Liver (tissue), 9 donors: ENCODE measurements around the gene DEPDC5. TPM values are rescaled to one million over a fixed set of nuclear protein-coding genes. Genes with fewer than 3 reads are reported as not detected.

Experiments
- DNase-seq: peaks from one replicate; pipeline ENCODE4 v3.0.0-alpha.2; 2017; ENCODE audit warnings: low spot score
- H3K27ac ChIP-seq, 2 donors: one replicate each; pipeline ENCODE4 v1.7.0; 2013; ENCODE audit warnings: inconsistent platforms in 2 of 2, low read length in 2 of 2, control low read depth in 1 of 2, low read depth in 1 of 2, mild to moderate bottlenecking in 1 of 2
- H3K27me3 ChIP-seq, 4 donors: one replicate each; pipeline versions ENCODE4 v1.6.1 to v1.7.0; 2013; ENCODE audit warnings: low read length in 3 of 4, inconsistent platforms in 1 of 4, mild to moderate bottlenecking in 1 of 4, moderate library complexity in 1 of 4; ENCODE audit not compliant: control insufficient read depth in 4 of 4, insufficient read depth in 4 of 4
- H3K36me3 ChIP-seq, 4 donors: one replicate each; pipeline versions ENCODE4 v1.6.1 to v1.7.0; 2013; ENCODE audit warnings: low read length in 3 of 4, mild to moderate bottlenecking in 3 of 4, low read depth in 1 of 4, moderate library complexity in 1 of 4; ENCODE audit not compliant: control insufficient read depth in 4 of 4, insufficient read depth in 3 of 4
- H3K4me1 ChIP-seq, 4 donors: one replicate each; pipeline versions ENCODE4 v1.6.1 to v1.7.0; 2013; ENCODE audit warnings: low read length in 3 of 4, mild to moderate bottlenecking in 3 of 4, moderate library complexity in 1 of 4; ENCODE audit not compliant: control insufficient read depth in 4 of 4, insufficient read depth in 4 of 4
- H3K4me3 ChIP-seq, 3 donors: one replicate each; pipeline versions ENCODE4 v1.6.1 to v1.7.0; 2013; ENCODE audit warnings: low read length in 3 of 3, control low read depth in 1 of 3, low read depth in 1 of 3, mild to moderate bottlenecking in 1 of 3
- H3K9ac ChIP-seq, 2 donors: one replicate each; pipeline ENCODE4 v1.7.0; 2013; ENCODE audit warnings: low read length in 2 of 2, mild to moderate bottlenecking in 2 of 2, moderate library complexity in 2 of 2, control low read depth in 1 of 2, low read depth in 1 of 2
- H3K9me3 ChIP-seq, 4 donors: one replicate each; pipeline versions ENCODE4 v1.6.1 to v1.7.0; 2013; ENCODE audit warnings: low read length in 3 of 4; ENCODE audit not compliant: control insufficient read depth in 4 of 4
- FOXA1 ChIP-seq: IDR thresholded peaks from 2 replicates; pipeline ENCODE4 v1.6.1; 2016; ENCODE audit warnings: antibody characterized with exemption
- FOXA2 ChIP-seq: IDR thresholded peaks from 2 replicates; pipeline ENCODE4 v1.6.1; 2016; ENCODE audit warnings: antibody characterized with exemption
- GABPA ChIP-seq, 2 donors: IDR thresholded peaks in 1 of 2; conservative IDR thresholded peaks in 1 of 2; 2 replicates each; pipeline ENCODE4 v1.6.1; 2016; ENCODE audit warnings: antibody characterized with exemption in 2 of 2, mild to moderate bottlenecking in 1 of 2, moderate library complexity in 1 of 2
- HNF4A ChIP-seq, 2 donors: conservative IDR thresholded peaks; 2 replicates each; pipeline ENCODE4 v1.6.1; 2016; ENCODE audit warnings: antibody characterized with exemption in 2 of 2, mild to moderate bottlenecking in 2 of 2
- HNF4G ChIP-seq: IDR thresholded peaks from 2 replicates; pipeline ENCODE4 v1.6.1; 2016; ENCODE audit warnings: antibody characterized with exemption
- JUND ChIP-seq, 2 donors: IDR thresholded peaks; 2 replicates each; pipeline ENCODE4 v1.6.1; 2016; ENCODE audit warnings: antibody characterized with exemption in 2 of 2
- NR2F2 ChIP-seq: IDR thresholded peaks from 2 replicates; pipeline ENCODE4 v1.6.1; 2016; ENCODE audit warnings: antibody characterized with exemption
- RAD21 ChIP-seq, 2 donors: IDR thresholded peaks; 2 replicates each; pipeline ENCODE4 v1.6.1; 2016; ENCODE audit warnings: antibody characterized with exemption in 2 of 2, mild to moderate bottlenecking in 2 of 2
- RXRA ChIP-seq, 2 donors: IDR thresholded peaks; 2 replicates each; pipeline ENCODE4 v1.6.1; 2017 to 2018; ENCODE audit warnings: antibody characterized with exemption in 2 of 2, mild to moderate bottlenecking in 1 of 2
- SP1 ChIP-seq: IDR thresholded peaks from 2 replicates; pipeline ENCODE4 v1.6.1; 2018; ENCODE audit warnings: antibody characterized with exemption, mild to moderate bottlenecking
- TAF1 ChIP-seq: conservative IDR thresholded peaks from 2 replicates; pipeline ENCODE4 v1.6.1; 2016; ENCODE audit warnings: antibody characterized with exemption, mild to moderate bottlenecking
- YY1 ChIP-seq: IDR thresholded peaks from 2 replicates; pipeline ENCODE4 v1.6.1; 2016; ENCODE audit warnings: antibody characterized with exemption, mild to moderate bottlenecking
- WGBS: extraction: QIAGEN DNeasy Blood & Tissue Kit; methylation state at CpG from one replicate; pipeline ENCODE4 v1.1.7; 2013; 5-methylcytosine and 5-hydroxymethylcytosine counted together
- polyA plus RNA-seq, 2 donors: library from polyadenylated mRNA; stranded (reverse) in 1 of 2; unstranded in 1 of 2; fragments of 200-250 nt in 1 of 2; fragments of >200 nt in 1 of 2; fragmentation: Nextera tagmentation in 1 of 2; extraction: Ambion mirVana in 1 of 2; gene quantifications; one replicate each; pipeline versions ENCODE4 v1.2.1 to v1.2.3, GENCODE V29; 2013 to 2015
- total RNA-seq, 2 donors: library from RNA; depleted of rRNA; stranded (reverse); fragments of >200 nt; gene quantifications; one replicate each; pipeline ENCODE4 v1.2.3, GENCODE V29; 2014
- TF ChIP-seq, protein P1 (sequence below): IDR thresholded peaks from 2 replicates; pipeline ENCODE4 v1.6.1; 2016; ENCODE audit warnings: antibody characterized with exemption
- TF ChIP-seq, protein P2 (sequence below): IDR thresholded peaks from 2 replicates; pipeline ENCODE4 v1.6.1; 2016; ENCODE audit warnings: antibody characterized with exemption, mild to moderate bottlenecking
- TF ChIP-seq, protein P3 (sequence below): fragments of 150-350 bp; IDR thresholded peaks from 2 replicates; pipeline ENCODE4 v1.5.1; 2017; ENCODE audit warnings: improper control_type of control experiment, low read depth, low read length; ENCODE audit not compliant: missing input control
- TF ChIP-seq, protein P4 (sequence below): IDR thresholded peaks from 2 replicates; pipeline ENCODE4 v1.6.1; 2016; ENCODE audit warnings: antibody characterized with exemption
- donor health status: healthy.
- donor health status: healthy.
- donor health status: healthy.
- donor health status: healthy.
- donor health status: healthy.

Gene DEPDC5
- total and polyA plus RNA-seq, 4 donors, result 5.5 to 19.4 (median 12.6) TPM

DNA sequence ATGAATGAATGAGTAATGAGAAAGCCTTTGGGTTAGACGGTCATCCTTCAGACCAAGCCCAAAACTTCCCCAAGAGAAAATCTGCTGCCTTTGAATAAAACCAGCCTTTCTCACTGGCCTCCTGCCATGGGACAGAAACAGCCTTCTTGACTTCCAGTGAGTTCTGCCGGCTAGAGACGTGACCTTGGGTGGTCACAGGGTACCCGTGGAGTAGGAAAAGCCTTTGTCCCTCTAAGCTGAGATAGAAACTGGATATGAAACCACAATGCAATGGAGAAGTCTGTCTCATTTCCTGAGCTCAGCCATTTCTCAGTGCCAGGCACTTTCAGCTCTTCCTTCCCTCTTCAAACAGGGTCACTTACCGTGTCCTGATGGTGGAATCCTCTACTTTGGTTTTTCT, 169.3 kb downstream of the DEPDC5 start:
- DNase-seq, result no peak
- 42% methylated on average over 5 of the region's 5 CpGs for WGBS
- H3K4me1 ChIP-seq, result peaks cover 0 to 3% (median 0%) of the 10 kb centered on the region in 4 donors
- H3K9ac ChIP-seq, result no peak overlapping the region
- no peak for TF ChIP-seq FOXA2
- TF ChIP-seq, protein P1, sequence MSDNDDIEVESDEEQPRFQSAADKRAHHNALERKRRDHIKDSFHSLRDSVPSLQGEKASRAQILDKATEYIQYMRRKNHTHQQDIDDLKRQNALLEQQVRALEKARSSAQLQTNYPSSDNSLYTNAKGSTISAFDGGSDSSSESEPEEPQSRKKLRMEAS, result peak; percentile 32
- no peak for TF ChIP-seq SP1
- H3K27me3 ChIP-seq, result no peaks in the 10 kb centered on the region
- no peaks in the 10 kb centered on the region for H3K36me3 ChIP-seq
- no peaks in the 10 kb centered on the region for H3K9me3 ChIP-seq
- H3K27ac ChIP-seq, result no peak overlapping the region
- H3K4me3 ChIP-seq, result no peak overlapping the region

DNA sequence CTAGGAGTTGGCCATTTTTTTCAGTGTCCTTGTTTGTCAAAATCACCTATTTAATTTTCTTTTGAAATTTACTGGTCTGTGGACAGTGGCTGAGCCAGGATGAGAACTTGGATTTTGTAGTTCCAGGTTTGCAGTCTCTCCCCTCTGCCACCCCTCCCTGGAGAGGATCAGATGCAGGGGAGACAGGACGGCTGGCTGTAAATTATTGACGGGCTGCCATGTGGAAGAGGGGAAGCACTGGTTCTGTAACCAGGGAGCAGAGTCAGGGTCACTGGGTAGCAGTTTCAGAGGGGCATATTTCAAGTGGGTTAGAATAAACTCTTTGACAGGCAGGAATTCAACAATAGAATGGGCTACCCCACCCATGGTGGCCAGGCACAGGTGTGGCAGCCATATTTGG, 169.9 kb downstream of the DEPDC5 start:
- peaks cover 0 to 3% (median 0%) of the 10 kb centered on the region in 4 donors for H3K4me1 ChIP-seq
- H3K4me3 ChIP-seq, result no peak overlapping the region
- no peak overlapping the region for H3K27ac ChIP-seq
- no peak overlapping the region for H3K9ac ChIP-seq
- no peak for TF ChIP-seq NR2F2
- TF ChIP-seq YY1, result no peak
- no peak for TF ChIP-seq FOXA2
- TF ChIP-seq, protein P2, sequence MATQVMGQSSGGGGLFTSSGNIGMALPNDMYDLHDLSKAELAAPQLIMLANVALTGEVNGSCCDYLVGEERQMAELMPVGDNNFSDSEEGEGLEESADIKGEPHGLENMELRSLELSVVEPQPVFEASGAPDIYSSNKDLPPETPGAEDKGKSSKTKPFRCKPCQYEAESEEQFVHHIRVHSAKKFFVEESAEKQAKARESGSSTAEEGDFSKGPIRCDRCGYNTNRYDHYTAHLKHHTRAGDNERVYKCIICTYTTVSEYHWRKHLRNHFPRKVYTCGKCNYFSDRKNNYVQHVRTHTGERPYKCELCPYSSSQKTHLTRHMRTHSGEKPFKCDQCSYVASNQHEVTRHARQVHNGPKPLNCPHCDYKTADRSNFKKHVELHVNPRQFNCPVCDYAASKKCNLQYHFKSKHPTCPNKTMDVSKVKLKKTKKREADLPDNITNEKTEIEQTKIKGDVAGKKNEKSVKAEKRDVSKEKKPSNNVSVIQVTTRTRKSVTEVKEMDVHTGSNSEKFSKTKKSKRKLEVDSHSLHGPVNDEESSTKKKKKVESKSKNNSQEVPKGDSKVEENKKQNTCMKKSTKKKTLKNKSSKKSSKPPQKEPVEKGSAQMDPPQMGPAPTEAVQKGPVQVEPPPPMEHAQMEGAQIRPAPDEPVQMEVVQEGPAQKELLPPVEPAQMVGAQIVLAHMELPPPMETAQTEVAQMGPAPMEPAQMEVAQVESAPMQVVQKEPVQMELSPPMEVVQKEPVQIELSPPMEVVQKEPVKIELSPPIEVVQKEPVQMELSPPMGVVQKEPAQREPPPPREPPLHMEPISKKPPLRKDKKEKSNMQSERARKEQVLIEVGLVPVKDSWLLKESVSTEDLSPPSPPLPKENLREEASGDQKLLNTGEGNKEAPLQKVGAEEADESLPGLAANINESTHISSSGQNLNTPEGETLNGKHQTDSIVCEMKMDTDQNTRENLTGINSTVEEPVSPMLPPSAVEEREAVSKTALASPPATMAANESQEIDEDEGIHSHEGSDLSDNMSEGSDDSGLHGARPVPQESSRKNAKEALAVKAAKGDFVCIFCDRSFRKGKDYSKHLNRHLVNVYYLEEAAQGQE, result no peak
- no peak for TF ChIP-seq FOXA1
- TF ChIP-seq, protein P1, result no peak
- TF ChIP-seq SP1, result no peak
- TF ChIP-seq, protein P3, sequence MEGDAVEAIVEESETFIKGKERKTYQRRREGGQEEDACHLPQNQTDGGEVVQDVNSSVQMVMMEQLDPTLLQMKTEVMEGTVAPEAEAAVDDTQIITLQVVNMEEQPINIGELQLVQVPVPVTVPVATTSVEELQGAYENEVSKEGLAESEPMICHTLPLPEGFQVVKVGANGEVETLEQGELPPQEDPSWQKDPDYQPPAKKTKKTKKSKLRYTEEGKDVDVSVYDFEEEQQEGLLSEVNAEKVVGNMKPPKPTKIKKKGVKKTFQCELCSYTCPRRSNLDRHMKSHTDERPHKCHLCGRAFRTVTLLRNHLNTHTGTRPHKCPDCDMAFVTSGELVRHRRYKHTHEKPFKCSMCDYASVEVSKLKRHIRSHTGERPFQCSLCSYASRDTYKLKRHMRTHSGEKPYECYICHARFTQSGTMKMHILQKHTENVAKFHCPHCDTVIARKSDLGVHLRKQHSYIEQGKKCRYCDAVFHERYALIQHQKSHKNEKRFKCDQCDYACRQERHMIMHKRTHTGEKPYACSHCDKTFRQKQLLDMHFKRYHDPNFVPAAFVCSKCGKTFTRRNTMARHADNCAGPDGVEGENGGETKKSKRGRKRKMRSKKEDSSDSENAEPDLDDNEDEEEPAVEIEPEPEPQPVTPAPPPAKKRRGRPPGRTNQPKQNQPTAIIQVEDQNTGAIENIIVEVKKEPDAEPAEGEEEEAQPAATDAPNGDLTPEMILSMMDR, result no peak
- no peak for TF ChIP-seq HNF4A (conservative IDR thresholded peaks at IDR 0.05)
- TF ChIP-seq JUND (IDR thresholded peaks at IDR 0.05), result no peak
- no peak for TF ChIP-seq HNF4G
- no peak for TF ChIP-seq GABPA (IDR thresholded peaks at IDR 0.05 in 1 of 2, conservative IDR thresholded peaks at IDR 0.05 in 1 of 2)
- TF ChIP-seq, protein P4, sequence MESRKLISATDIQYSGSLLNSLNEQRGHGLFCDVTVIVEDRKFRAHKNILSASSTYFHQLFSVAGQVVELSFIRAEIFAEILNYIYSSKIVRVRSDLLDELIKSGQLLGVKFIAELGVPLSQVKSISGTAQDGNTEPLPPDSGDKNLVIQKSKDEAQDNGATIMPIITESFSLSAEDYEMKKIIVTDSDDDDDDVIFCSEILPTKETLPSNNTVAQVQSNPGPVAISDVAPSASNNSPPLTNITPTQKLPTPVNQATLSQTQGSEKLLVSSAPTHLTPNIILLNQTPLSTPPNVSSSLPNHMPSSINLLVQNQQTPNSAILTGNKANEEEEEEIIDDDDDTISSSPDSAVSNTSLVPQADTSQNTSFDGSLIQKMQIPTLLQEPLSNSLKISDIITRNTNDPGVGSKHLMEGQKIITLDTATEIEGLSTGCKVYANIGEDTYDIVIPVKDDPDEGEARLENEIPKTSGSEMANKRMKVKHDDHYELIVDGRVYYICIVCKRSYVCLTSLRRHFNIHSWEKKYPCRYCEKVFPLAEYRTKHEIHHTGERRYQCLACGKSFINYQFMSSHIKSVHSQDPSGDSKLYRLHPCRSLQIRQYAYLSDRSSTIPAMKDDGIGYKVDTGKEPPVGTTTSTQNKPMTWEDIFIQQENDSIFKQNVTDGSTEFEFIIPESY, result no peak
- TF ChIP-seq RAD21 (IDR thresholded peaks at IDR 0.05), result no peak
- no peak for TF ChIP-seq TAF1
- TF ChIP-seq RXRA (IDR thresholded peaks at IDR 0.05), result no peak
- no peaks in the 10 kb centered on the region for H3K9me3 ChIP-seq
- WGBS, result 74% methylated on average over 2 of the region's 2 CpGs
- H3K36me3 ChIP-seq, result no peaks in the 10 kb centered on the region
- no peaks in the 10 kb centered on the region for H3K27me3 ChIP-seq
- DNase-seq, result no peak
